Esophagus (tissue), 2 donors: Measurements from ENCODE around the gene CCND1. TPM values are rescaled to one million over a fixed set of nuclear protein-coding genes. Genes with fewer than 3 reads are reported as not detected.

Experiments used
- H3K27ac ChIP-seq, 2 donors: one replicate each; pipeline ENCODE4 v1.5.1; 2013; ENCODE audit warnings: low read depth in 2 of 2, mild to moderate bottlenecking in 2 of 2, inconsistent platforms in 1 of 2, low read length in 1 of 2, moderate library complexity in 1 of 2
- H3K27me3 ChIP-seq, 2 donors: one replicate each; pipeline ENCODE4 v1.6.1; 2013; ENCODE audit warnings: low read length in 2 of 2, control low read depth in 1 of 2, mild to moderate bottlenecking in 1 of 2; ENCODE audit not compliant: insufficient read depth in 2 of 2, control insufficient read depth in 1 of 2
- H3K36me3 ChIP-seq, 2 donors: one replicate each; pipeline ENCODE4 v1.6.1; 2013; ENCODE audit warnings: low read length in 1 of 2; ENCODE audit not compliant: control insufficient read depth in 2 of 2, insufficient read depth in 2 of 2
- H3K4me1 ChIP-seq, 2 donors: one replicate each; pipeline ENCODE4 v1.6.1; 2013; ENCODE audit warnings: low read length in 1 of 2; ENCODE audit not compliant: control insufficient read depth in 2 of 2, insufficient read depth in 2 of 2
- H3K4me3 ChIP-seq, 2 donors: one replicate each; pipeline ENCODE4 v1.5.1; 2013; ENCODE audit warnings: low read length in 2 of 2, mild to moderate bottlenecking in 2 of 2, low read depth in 1 of 2, moderate library complexity in 1 of 2
- H3K9me3 ChIP-seq, 2 donors: one replicate each; pipeline ENCODE4 v1.6.1; 2013; ENCODE audit warnings: mild to moderate bottlenecking in 2 of 2, low read depth in 1 of 2, low read length in 1 of 2, moderate library complexity in 1 of 2; ENCODE audit not compliant: control insufficient read depth in 2 of 2, insufficient read depth in 1 of 2
- WGBS, 2 donors: extraction: QIAGEN DNeasy Blood & Tissue Kit; methylation state at CpG; one replicate each; pipeline ENCODE4 v1.1.7; 2013; 5-methylcytosine and 5-hydroxymethylcytosine counted together
- polyA plus RNA-seq, 2 donors: library from polyadenylated mRNA; stranded (reverse); fragments of 200-250 nt; gene quantifications; one replicate each; pipeline ENCODE4 v1.2.3, GENCODE V29; 2013
- donor health status: healthy with polysubstance abuse.
- donor health status: Bipolar disorder and iron deficiency.

Gene CCND1
- polyA plus RNA-seq, 2 donors: 45.1 to 48.5 TPM

- H3K27ac ChIP-seq: peak overlapping the region in 1 of 2 donors; percentile 62
- H3K27me3 ChIP-seq: no peaks in the 10 kb centered on the region
- H3K36me3 ChIP-seq: peaks cover 0 to 40% of the 10 kb centered on the region in 2 donors
- H3K4me3 ChIP-seq: no peak overlapping the region
- H3K4me1 ChIP-seq: peaks cover 0 to 13% of the 10 kb centered on the region in 2 donors
- no peaks in the 10 kb centered on the region for H3K9me3 ChIP-seq
- WGBS, 2 donors: 71 to 74% methylated on average over 20 of the region's 20 CpGs
Observed at GRCh38 chr11:69644962-69645675, 4.2 kb downstream of the CCND1 start.

DNA sequence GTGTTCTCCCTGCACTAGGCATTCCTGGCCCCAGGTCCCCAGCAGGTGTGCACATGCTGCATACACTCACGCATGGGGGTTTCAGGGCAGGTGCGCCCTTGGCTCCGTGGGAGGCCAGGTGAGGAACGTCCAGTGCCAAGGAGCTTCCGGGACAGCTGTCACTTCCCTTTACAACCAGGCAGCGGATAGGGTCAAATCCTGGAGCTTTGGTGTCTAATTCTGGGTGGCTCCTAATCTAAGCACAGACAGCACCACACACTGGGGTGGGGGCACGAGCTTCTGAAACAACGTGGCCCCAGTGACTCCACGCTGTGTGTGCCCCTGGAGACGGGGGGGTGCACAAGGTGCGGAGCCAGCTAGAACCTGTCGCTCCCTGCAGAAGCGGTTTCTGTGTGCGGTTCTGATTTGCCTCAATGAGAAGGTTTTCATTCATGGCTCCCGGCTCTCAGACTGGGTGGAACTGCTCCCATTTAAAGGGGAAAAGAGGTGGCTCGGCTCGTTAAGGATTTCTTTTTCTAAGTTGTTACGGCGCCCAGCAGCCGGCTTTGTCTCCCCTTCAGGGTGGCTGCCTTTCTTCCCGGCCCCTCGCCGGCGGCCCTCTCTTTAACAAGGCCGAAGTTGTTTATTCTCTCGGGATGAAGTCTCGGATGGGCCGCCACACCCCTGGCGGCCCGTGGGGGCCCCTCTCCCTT, 5.0 kb downstream of the CCND1 start:
- Histone ChIP-seq H3K36me3 (peaks cover 0 to 43% of the 10 kb centered on the region in 2 donors), H3K27me3 (no peaks in the 10 kb centered on the region), H3K4me3 (no peak overlapping the region), H3K9me3 (peaks cover 0 to 2% of the 10 kb centered on the region in 2 donors), H3K4me1 (peaks cover 0 to 15% of the 10 kb centered on the region in 2 donors), H3K27ac (no peak overlapping the region)
- WGBS, 2 donors: 74 to 77% methylated on average over 30 of the region's 30 CpGs

GRCh38 chr11:69646493-69647389, 5.8 kb downstream of the CCND1 start:
- no peak overlapping the region for H3K27ac ChIP-seq
- 80 to 83% methylated on average over 32 of the region's 32 CpGs for WGBS, 2 donors

DNA sequence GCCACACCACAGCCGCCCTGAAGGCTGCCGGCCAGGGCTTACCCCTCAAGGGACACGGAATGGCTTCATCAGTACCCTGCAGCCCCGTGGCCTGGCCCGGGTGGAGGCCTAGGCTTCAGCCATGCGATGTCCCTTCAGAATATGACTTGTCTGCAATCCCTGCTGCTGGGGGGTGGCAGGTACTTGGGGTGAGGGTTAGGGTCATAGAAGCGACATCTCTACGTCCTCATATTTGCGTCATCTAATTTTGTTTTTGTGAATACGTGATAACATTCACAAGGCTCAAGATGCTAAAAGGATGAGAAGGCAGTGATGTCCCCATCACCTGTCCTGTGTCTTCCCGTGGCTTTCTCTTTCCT, 6.4 kb downstream of the CCND1 start:
- WGBS, 2 donors: 82 to 84% methylated on average over 11 of the region's 11 CpGs
- H3K4me3 ChIP-seq: no peak overlapping the region
- H3K36me3 ChIP-seq: peaks cover 0 to 51% of the 10 kb centered on the region in 2 donors
- H3K9me3 ChIP-seq: peaks cover 0 to 2% of the 10 kb centered on the region in 2 donors
- no peak overlapping the region for H3K27ac ChIP-seq
- H3K27me3 ChIP-seq: no peaks in the 10 kb centered on the region
- peaks cover 0 to 15% of the 10 kb centered on the region in 2 donors for H3K4me1 ChIP-seq

More at GRCh38 chr11:69646493-69647389, 5.8 kb downstream of the CCND1 start:
- peaks cover 0 to 46% of the 10 kb centered on the region in 2 donors for H3K36me3 ChIP-seq
- no peaks in the 10 kb centered on the region for H3K27me3 ChIP-seq
- peaks cover 0 to 2% of the 10 kb centered on the region in 2 donors for H3K9me3 ChIP-seq
- no peak overlapping the region for H3K4me3 ChIP-seq
- peaks cover 0 to 15% of the 10 kb centered on the region in 2 donors for H3K4me1 ChIP-seq

GRCh38 chr11:69647761-69648497, 7.0 kb downstream of the CCND1 start:
- H3K9me3 ChIP-seq: peaks cover 0 to 2% of the 10 kb centered on the region in 2 donors
- 83 to 89% methylated on average over 28 of the region's 28 CpGs for WGBS, 2 donors
- no peaks in the 10 kb centered on the region for H3K27me3 ChIP-seq
- peaks cover 0 to 52% of the 10 kb centered on the region in 2 donors for H3K36me3 ChIP-seq
- H3K27ac ChIP-seq: no peak overlapping the region
- no peak overlapping the region for H3K4me3 ChIP-seq
- peaks cover 0 to 15% of the 10 kb centered on the region in 2 donors for H3K4me1 ChIP-seq

DNA sequence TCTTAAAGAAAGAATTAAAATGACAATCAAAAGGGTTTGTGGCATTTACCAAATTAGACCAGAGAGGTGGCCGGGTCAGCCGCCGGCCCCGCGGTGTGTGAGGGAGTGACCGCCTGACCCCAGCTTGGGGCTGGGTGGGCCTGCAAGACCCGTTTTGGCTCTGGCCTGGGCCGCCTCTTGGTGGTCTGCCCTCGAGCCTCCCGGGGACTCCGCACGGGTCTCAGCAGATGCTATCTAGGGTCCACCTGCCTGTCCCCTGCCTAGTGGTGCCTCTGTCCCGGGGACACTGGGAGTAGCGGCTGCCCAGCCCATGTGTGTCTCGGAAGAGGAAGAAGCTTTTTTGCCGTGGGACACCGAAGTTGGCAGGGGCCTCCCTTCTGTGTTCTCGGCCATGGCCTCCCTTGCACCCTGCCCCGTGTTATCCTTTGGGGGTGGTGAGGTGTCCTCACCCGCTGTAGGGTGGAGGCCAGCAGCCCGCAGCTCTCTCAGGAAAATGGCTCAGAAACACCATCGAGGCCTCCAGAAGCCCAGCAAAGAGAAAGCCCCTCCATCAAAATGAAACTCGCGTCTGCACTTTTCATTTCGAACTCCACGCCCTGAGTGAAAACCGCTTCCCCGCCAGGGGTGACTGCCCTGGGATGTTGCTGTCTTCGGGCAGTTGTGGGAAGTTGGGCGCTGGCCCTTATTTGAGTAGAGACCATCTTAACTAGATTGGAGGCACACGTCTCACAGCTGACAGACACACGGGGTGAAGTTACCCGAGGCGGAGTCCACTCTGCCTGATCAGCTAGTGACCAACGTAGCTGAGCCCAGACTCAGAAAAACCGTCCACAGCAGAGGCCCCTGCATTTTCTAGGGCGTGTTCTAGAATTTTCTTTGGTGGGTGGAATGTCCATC, 8.0 kb downstream of the CCND1 start:
- H3K36me3 ChIP-seq: peaks cover under 1 to 50% of the 10 kb centered on the region in 2 donors
- no peak overlapping the region for H3K4me3 ChIP-seq
- no peak overlapping the region for H3K27ac ChIP-seq
- 87 to 88% methylated on average over 37 of the region's 37 CpGs for WGBS, 2 donors
- H3K4me1 ChIP-seq: peaks cover 0 to 10% of the 10 kb centered on the region in 2 donors
- peaks cover 0 to 2% of the 10 kb centered on the region in 2 donors for H3K9me3 ChIP-seq
- H3K27me3 ChIP-seq: no peaks in the 10 kb centered on the region

DNA sequence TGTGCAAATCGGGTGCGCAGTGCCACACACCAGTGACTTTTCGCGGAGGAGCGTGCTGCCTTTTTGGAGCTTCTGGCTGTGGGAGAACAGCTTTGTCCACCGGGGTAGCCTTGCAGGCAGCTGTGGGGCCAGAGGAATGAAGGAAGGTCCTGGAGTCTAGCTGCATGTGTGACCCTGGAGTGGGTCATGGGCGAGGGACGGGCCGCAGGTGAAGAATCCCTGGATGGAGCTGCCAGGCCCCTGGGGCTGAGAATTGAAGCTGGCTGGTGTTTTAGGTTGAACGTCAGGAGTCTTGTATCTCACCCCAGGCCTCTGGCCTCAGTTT, 8.6 kb downstream of the CCND1 start:
- WGBS, 2 donors: 91% methylated on average over 10 of the region's 10 CpGs
- peaks cover 3 to 50% of the 10 kb centered on the region in 2 donors for H3K36me3 ChIP-seq

GRCh38 chr11:69650081-69650831, 9.3 kb downstream of the CCND1 start:
- Histone ChIP-seq H3K4me3 (no peak overlapping the region), H3K4me1 (peaks cover 0 to 9% of the 10 kb centered on the region in 2 donors), H3K36me3 (peaks cover 3 to 45% of the 10 kb centered on the region in 2 donors), H3K27me3 (no peaks in the 10 kb centered on the region), H3K27ac (no peak overlapping the region), H3K9me3 (peaks cover 0 to 2% of the 10 kb centered on the region in 2 donors)
- WGBS, 2 donors: 64 to 70% methylated on average over 24 of the region's 24 CpGs

More for the DNA sequence above, 8.6 kb downstream of the CCND1 start:
- Histone ChIP-seq H3K27me3 (no peaks in the 10 kb centered on the region), H3K4me3 (no peak overlapping the region), H3K27ac (no peak overlapping the region), H3K9me3 (peaks cover 0 to 2% of the 10 kb centered on the region in 2 donors), H3K4me1 (peaks cover 0 to 7% of the 10 kb centered on the region in 2 donors)
